SK-N-SH treated with all-trans-retinoic acid at 6 μM for 48 hours (cell line): ENCODE measurements around the gene AR.

Experiments used
- ARNTL ChIP-seq: fragments of 450-650 bp; formaldehyde crosslinking; IDR thresholded peaks from 2 replicates; pipeline ENCODE4 v1.5.0; 2020; ENCODE audit warnings: low read depth, mild to moderate bottlenecking, moderate library complexity, borderline replicate concordance
- ESRRG ChIP-seq: fragments of 250-450 bp; sonication (Bioruptor Pico); IDR thresholded peaks from 2 replicates; pipeline ENCODE4 v1.6.1; 2021; ENCODE audit warnings: mild to moderate bottlenecking
- ISL1 ChIP-seq: fragments of 250-450 bp; sonication (Bioruptor Pico); IDR thresholded peaks from 2 replicates; pipeline ENCODE4 v2.1.2; 2022; ENCODE audit warnings: mild to moderate bottlenecking, moderate library complexity
- TCF4 ChIP-seq: fragments of 250-450 bp; sonication (Bioruptor Pico); IDR thresholded peaks from 2 replicates; pipeline ENCODE4 v1.8.0; 2021; ENCODE audit warnings: mild to moderate bottlenecking, moderate library complexity, borderline replicate concordance
- ZFP30 ChIP-seq: fragments of 450-650 bp; formaldehyde crosslinking; IDR thresholded peaks from 2 replicates; pipeline ENCODE4 v1.5.0; 2022; ENCODE audit warnings: mild to moderate bottlenecking, moderate library complexity
- ZNF565 ChIP-seq: fragments of 450-650 bp; formaldehyde crosslinking; conservative IDR thresholded peaks from 2 replicates; pipeline ENCODE4 v1.5.0; 2020; ENCODE audit warnings: low read depth, mild to moderate bottlenecking, moderate library complexity
- ZNF70 ChIP-seq: fragments of 450-650 bp; formaldehyde crosslinking; IDR thresholded peaks from 2 replicates; pipeline ENCODE4 v1.5.0; 2020; ENCODE audit warnings: mild to moderate bottlenecking, moderate library complexity
- ZNF8 ChIP-seq: fragments of 450-650 bp; formaldehyde crosslinking; IDR thresholded peaks from 2 replicates; pipeline ENCODE4 v1.5.0; 2020; ENCODE audit warnings: mild to moderate bottlenecking, moderate library complexity
- TF ChIP-seq, protein P1 (sequence below): fragments of 250-450 bp; sonication (Bioruptor Pico); IDR thresholded peaks from 2 replicates; pipeline ENCODE4 v1.8.0; 2020; ENCODE audit warnings: mild to moderate bottlenecking, moderate library complexity, borderline replicate concordance

DNA sequence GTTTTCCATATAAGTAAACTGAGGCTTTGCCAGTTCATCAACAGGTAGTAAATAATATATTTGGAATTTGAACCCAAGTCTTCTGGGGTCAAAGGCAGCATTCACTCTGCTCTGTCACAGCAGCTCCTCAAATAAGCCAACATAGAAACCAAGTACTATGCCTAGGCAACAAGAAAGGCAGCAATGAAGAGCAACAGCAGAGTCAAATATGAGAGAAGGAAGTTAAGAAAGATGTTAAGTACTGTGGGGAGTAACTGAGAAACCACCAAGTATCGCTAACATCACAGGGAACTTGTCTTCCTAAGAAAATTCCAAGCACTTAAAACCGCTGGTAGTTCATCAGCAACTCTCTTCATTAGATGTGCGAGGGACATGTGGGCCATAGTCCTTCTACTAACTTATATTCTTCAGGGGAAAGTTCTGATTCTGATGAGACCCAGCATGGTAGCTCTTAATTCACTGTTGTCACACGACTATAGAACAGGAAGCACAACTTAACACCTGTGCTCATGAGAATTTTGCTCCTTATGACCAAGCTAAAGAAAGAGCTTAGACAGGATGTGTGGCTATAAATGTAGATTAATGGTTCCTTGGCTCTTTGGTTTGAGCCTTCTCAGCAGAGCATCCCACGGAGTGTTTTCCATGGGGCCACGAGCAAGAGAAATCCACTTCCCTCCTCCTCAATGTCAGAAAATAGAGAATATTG, 107.8 kb downstream of the AR start:
- TF ChIP-seq ZNF70 (CRISPR knock-in tag): no peak
- TF ChIP-seq ESRRG: no peak
- no peak for TF ChIP-seq ARNTL (CRISPR knock-in tag)
- no peak for TF ChIP-seq ZFP30 (CRISPR knock-in tag)
- TF ChIP-seq ZNF565 (CRISPR knock-in tag): no peak
- no peak for TF ChIP-seq ZNF8
- TF ChIP-seq TCF4 (CRISPR knock-in tag): no peak
- no peak for TF ChIP-seq ISL1 (CRISPR knock-in tag)
- TF ChIP-seq, protein P1, sequence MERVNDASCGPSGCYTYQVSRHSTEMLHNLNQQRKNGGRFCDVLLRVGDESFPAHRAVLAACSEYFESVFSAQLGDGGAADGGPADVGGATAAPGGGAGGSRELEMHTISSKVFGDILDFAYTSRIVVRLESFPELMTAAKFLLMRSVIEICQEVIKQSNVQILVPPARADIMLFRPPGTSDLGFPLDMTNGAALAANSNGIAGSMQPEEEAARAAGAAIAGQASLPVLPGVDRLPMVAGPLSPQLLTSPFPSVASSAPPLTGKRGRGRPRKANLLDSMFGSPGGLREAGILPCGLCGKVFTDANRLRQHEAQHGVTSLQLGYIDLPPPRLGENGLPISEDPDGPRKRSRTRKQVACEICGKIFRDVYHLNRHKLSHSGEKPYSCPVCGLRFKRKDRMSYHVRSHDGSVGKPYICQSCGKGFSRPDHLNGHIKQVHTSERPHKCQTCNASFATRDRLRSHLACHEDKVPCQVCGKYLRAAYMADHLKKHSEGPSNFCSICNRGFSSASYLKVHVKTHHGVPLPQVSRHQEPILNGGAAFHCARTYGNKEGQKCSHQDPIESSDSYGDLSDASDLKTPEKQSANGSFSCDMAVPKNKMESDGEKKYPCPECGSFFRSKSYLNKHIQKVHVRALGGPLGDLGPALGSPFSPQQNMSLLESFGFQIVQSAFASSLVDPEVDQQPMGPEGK (CRISPR knock-in tag): no peak
